ENCODE data around the gene WNT9B. TPM values are rescaled to one million over a fixed set of nuclear protein-coding genes. Genes with fewer than 3 reads are reported as not detected.

The WNT9B gene
- total RNA-seq, 3 donors from 2014 or later (not counting 1 experiment from before 2014, with no cell fraction given): not detected

DNA sequence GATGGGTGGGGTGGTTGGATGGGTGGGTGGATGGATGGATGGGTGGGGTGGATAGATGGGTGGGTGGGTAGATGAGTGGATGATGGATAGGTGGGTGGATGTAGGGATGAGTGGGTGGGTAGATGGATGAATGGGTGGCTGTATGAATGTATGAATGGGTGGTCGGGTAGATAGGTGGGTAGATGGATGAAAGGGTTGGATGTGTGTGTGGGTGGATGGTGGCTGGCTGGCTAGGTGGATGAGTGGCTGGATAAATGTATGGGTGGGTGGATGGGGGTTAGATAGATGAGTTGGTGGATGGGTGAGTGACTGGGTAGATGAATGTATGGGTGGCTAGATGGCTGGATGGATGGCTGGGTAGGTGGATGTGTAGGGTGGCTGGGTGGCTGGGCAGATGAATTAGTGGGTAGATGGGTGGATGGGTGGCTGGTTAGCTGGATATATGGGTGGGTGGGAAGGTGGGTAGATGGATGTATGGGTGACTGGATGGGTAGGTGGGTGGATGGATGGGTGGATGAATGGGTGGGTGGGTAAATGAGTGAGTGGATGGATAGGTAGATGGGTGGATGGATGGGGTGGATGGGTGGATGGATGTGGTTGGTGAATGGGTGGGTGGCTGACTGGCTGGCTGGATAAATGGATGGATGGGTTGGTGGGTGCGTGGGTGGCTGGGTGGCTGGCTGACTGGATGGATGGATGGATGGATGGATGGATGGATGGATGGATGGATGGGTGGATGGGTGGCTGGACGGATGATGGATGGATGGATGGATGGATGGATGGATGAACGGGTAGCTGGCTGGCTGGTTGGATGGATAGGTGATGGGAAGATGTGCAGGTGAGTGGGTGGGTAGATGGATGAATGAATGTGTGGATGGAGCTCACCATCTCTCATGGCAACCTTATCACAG, 52.6 kb downstream of the WNT9B start:
- Histone ChIP-seq H3K27ac (ENCODE audit: low read length) (no peak overlapping the region), H3K4me1 (ENCODE audit: control insufficient read depth, insufficient read depth, low read length) (peaks cover 7% of the 10 kb centered on the region), H3K36me3 (ENCODE audit: control insufficient read depth, insufficient read depth, low read length) (no peaks in the 10 kb centered on the region), H3K27me3 (ENCODE audit: control insufficient read depth, insufficient read depth, low read length) (no peaks in the 10 kb centered on the region), H3K4me3 (ENCODE audit: low read length) (no peak overlapping the region), H3K9me3 (ENCODE audit: control insufficient read depth, insufficient read depth, low read length) (no peaks in the 10 kb centered on the region)
- Mint-ChIP-seq H3K36me3 (no peaks in the 10 kb centered on the region), H3K27ac (no peak overlapping the region), H3K27me3 (ENCODE audit: low read depth in 2 of 2) (peaks cover 4 to 7% of the 10 kb centered on the region in 2 donors), H3K4me3 (no peak overlapping the region), H3K9me3 (no peaks in the 10 kb centered on the region), H3K4me1 (peaks cover 0 to 8% of the 10 kb centered on the region in 2 donors)
- WGBS (ENCODE audit: insufficient coverage): 90% methylated on average over 4 of the region's 4 CpGs
- intact Hi-C loops (cut with micrococcal nuclease): no loop called here
- TF ChIP-seq, protein P1, sequence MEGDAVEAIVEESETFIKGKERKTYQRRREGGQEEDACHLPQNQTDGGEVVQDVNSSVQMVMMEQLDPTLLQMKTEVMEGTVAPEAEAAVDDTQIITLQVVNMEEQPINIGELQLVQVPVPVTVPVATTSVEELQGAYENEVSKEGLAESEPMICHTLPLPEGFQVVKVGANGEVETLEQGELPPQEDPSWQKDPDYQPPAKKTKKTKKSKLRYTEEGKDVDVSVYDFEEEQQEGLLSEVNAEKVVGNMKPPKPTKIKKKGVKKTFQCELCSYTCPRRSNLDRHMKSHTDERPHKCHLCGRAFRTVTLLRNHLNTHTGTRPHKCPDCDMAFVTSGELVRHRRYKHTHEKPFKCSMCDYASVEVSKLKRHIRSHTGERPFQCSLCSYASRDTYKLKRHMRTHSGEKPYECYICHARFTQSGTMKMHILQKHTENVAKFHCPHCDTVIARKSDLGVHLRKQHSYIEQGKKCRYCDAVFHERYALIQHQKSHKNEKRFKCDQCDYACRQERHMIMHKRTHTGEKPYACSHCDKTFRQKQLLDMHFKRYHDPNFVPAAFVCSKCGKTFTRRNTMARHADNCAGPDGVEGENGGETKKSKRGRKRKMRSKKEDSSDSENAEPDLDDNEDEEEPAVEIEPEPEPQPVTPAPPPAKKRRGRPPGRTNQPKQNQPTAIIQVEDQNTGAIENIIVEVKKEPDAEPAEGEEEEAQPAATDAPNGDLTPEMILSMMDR (IDR thresholded peaks at IDR 0.05): no peak
- ATAC-seq (no peak), DNase-seq (no peak)

GRCh38 chr17:46908068-46908737, 56.8 kb downstream of the WNT9B start:
- Histone ChIP-seq H3K9me3 (ENCODE audit: control insufficient read depth, insufficient read depth, low read length) (no peaks in the 10 kb centered on the region), H3K4me1 (ENCODE audit: control insufficient read depth, insufficient read depth, low read length) (peaks cover 7% of the 10 kb centered on the region), H3K4me3 (ENCODE audit: low read length) (no peak overlapping the region), H3K27ac (ENCODE audit: low read length) (no peak overlapping the region), H3K27me3 (ENCODE audit: control insufficient read depth, insufficient read depth, low read length) (no peaks in the 10 kb centered on the region), H3K36me3 (ENCODE audit: control insufficient read depth, insufficient read depth, low read length) (no peaks in the 10 kb centered on the region)
- Mint-ChIP-seq H3K4me1 (peaks cover 0 to 8% of the 10 kb centered on the region in 2 donors), H3K9me3 (no peaks in the 10 kb centered on the region), H3K27ac (no peak overlapping the region), H3K27me3 (ENCODE audit: low read depth in 2 of 2) (peaks cover 0 to 4% of the 10 kb centered on the region in 2 donors), H3K36me3 (no peaks in the 10 kb centered on the region), H3K4me3 (no peak overlapping the region)
- TF ChIP-seq, protein P1 (IDR thresholded peaks at IDR 0.05): no peak
- intact Hi-C loops (cut with micrococcal nuclease): no loop called here
- no peak for ATAC-seq
- WGBS (ENCODE audit: insufficient coverage): 83% methylated on average over 13 of the region's 14 CpGs
- DNase-seq: no peak

GRCh38 chr17:46910179-46910927, 59.0 kb downstream of the WNT9B start:
- no peak overlapping the region for H3K27ac ChIP-seq (ENCODE audit: low read length)
- H3K4me3 ChIP-seq (ENCODE audit: low read length): no peak overlapping the region
- H3K9me3 ChIP-seq (ENCODE audit: control insufficient read depth, insufficient read depth, low read length): no peaks in the 10 kb centered on the region
- H3K4me1 ChIP-seq (ENCODE audit: control insufficient read depth, insufficient read depth, low read length): peaks cover 7% of the 10 kb centered on the region
- H3K27me3 ChIP-seq (ENCODE audit: control insufficient read depth, insufficient read depth, low read length): no peaks in the 10 kb centered on the region
- H3K36me3 ChIP-seq (ENCODE audit: control insufficient read depth, insufficient read depth, low read length): no peaks in the 10 kb centered on the region
- 82% methylated on average over 9 of the region's 10 CpGs for WGBS (ENCODE audit: insufficient coverage)
- Mint-ChIP-seq H3K36me3 (no peaks in the 10 kb centered on the region), H3K4me3 (no peak overlapping the region), H3K4me1 (peaks cover 0 to 8% of the 10 kb centered on the region in 2 donors), H3K9me3 (no peaks in the 10 kb centered on the region), H3K27me3 (ENCODE audit: low read depth in 2 of 2) (peaks cover 0 to 2% of the 10 kb centered on the region in 2 donors), H3K27ac (no peak overlapping the region)
- ATAC-seq (no peak), DNase-seq (no peak)
- intact Hi-C loops (cut with micrococcal nuclease): no loop called here
- TF ChIP-seq, protein P1 (IDR thresholded peaks at IDR 0.05): no peak

Measured in natural killer cell (primary cell).